ENCODE data around the gene GNAL.

GNAL gene

GRCh38 chr18:11658989-11659388 is 30.1 kb upstream of the GNAL start:
- H3K27ac ChIP-seq (ENCODE audit: low read depth, low read length): no peak overlapping the region
- TF ChIP-seq EZH2phosphoT487 (conservative IDR thresholded peaks at IDR 0.05; ENCODE audit: low read length): no peak
- TF ChIP-seq, protein P1, sequence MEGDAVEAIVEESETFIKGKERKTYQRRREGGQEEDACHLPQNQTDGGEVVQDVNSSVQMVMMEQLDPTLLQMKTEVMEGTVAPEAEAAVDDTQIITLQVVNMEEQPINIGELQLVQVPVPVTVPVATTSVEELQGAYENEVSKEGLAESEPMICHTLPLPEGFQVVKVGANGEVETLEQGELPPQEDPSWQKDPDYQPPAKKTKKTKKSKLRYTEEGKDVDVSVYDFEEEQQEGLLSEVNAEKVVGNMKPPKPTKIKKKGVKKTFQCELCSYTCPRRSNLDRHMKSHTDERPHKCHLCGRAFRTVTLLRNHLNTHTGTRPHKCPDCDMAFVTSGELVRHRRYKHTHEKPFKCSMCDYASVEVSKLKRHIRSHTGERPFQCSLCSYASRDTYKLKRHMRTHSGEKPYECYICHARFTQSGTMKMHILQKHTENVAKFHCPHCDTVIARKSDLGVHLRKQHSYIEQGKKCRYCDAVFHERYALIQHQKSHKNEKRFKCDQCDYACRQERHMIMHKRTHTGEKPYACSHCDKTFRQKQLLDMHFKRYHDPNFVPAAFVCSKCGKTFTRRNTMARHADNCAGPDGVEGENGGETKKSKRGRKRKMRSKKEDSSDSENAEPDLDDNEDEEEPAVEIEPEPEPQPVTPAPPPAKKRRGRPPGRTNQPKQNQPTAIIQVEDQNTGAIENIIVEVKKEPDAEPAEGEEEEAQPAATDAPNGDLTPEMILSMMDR (IDR thresholded peaks at IDR 0.05; ENCODE audit: insufficient read depth, low read length, poor library complexity, severe bottlenecking): no peak

DNA sequence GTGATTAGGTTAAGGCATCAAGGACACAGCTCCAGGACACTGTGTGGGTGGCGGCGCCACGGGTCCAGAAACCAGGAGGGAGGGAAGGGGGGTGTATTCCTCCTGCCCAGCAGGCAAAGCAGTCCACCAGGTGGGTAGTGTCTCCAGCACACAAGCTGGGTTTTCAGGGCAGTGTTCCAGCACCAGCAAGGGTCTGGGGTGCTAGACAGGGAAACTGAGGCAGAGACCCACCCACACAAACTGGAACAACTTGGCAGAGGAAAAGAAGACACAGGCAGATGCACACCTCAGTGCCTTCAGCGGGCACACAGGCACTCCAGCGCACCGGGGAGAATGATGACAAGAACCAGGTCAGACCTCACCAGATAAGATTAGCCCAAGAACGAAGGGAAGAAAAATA is 28.4 kb upstream of the GNAL start:
- no peak overlapping the region for H3K27ac ChIP-seq (ENCODE audit: low read depth, low read length)
- H3K4me3 ChIP-seq (ENCODE audit: insufficient read depth, low read length, poor library complexity, severe bottlenecking): no peak overlapping the region
- no peak overlapping the region for H3K4me2 ChIP-seq (ENCODE audit: low read depth, low read length, poor library complexity, severe bottlenecking)
- no peak for TF ChIP-seq EZH2phosphoT487 (conservative IDR thresholded peaks at IDR 0.05; ENCODE audit: low read length)
- TF ChIP-seq, protein P1 (IDR thresholded peaks at IDR 0.05; ENCODE audit: insufficient read depth, low read length, poor library complexity, severe bottlenecking): no peak
- no peaks in the 10 kb centered on the region for H3K36me3 ChIP-seq (ENCODE audit: low read length)
- no peaks in the 10 kb centered on the region for H3K9me2 ChIP-seq (replicated peaks; ENCODE audit: insufficient read depth, low read length)
- H3K27me3 ChIP-seq (ENCODE audit: low read length): no peaks in the 10 kb centered on the region
- H3F3A ChIP-seq (ENCODE audit: insufficient read depth): no peaks in the 10 kb centered on the region
- no peak overlapping the region for H3K9ac ChIP-seq (ENCODE audit: low read length)
- H3K9me3 ChIP-seq (ENCODE audit: insufficient read depth, low read length): no peaks in the 10 kb centered on the region
- no peak overlapping the region for H2AFZ ChIP-seq (ENCODE audit: low read depth, low read length, severe bottlenecking)
- H4K20me1 ChIP-seq (ENCODE audit: low read depth, low read length): no peaks in the 10 kb centered on the region
- no peaks in the 10 kb centered on the region for H3K79me2 ChIP-seq (ENCODE audit: insufficient read depth, low read length)

More at GRCh38 chr18:11658989-11659388, 30.1 kb upstream of the GNAL start:
- Histone ChIP-seq H4K20me1 (ENCODE audit: low read depth, low read length) (no peaks in the 10 kb centered on the region), H3F3A (ENCODE audit: insufficient read depth) (no peaks in the 10 kb centered on the region), H3K4me2 (ENCODE audit: low read depth, low read length, poor library complexity, severe bottlenecking) (no peak overlapping the region), H3K36me3 (ENCODE audit: low read length) (no peaks in the 10 kb centered on the region), H2AFZ (ENCODE audit: low read depth, low read length, severe bottlenecking) (no peak overlapping the region), H3K9ac (ENCODE audit: low read length) (no peak overlapping the region), H3K79me2 (ENCODE audit: insufficient read depth, low read length) (no peaks in the 10 kb centered on the region), H3K9me2 (replicated peaks; ENCODE audit: insufficient read depth, low read length) (no peaks in the 10 kb centered on the region), H3K9me3 (ENCODE audit: insufficient read depth, low read length) (no peaks in the 10 kb centered on the region), H3K4me3 (ENCODE audit: insufficient read depth, low read length, poor library complexity, severe bottlenecking) (no peak overlapping the region), H3K27me3 (ENCODE audit: low read length) (no peaks in the 10 kb centered on the region)

DNA sequence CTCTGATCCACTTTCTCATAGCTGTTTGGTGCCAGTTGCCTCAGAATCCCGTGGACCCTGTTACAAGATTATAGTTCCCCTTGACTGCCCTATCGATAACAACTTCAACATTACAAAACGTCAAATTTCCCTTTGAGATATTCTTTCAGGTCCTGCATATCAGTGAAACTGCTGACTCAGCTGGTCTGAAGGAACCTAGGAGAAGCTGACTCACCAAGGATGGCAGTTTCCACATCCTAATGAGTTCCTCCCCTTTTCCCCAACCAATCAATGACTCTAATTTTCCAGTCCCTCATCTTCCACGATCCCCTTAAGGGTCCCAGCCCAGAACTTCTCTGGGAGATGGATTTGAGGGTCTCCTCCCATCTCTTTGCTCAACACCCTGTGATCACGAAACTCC is 27.6 kb upstream of the GNAL start:
- Histone ChIP-seq H3K27ac (ENCODE audit: low read depth, low read length) (no peak overlapping the region), H4K20me1 (ENCODE audit: low read depth, low read length) (no peaks in the 10 kb centered on the region), H3K4me3 (ENCODE audit: insufficient read depth, low read length, poor library complexity, severe bottlenecking) (no peak overlapping the region), H3K79me2 (ENCODE audit: insufficient read depth, low read length) (no peaks in the 10 kb centered on the region), H3K27me3 (ENCODE audit: low read length) (no peaks in the 10 kb centered on the region), H3K36me3 (ENCODE audit: low read length) (no peaks in the 10 kb centered on the region), H3K4me2 (ENCODE audit: low read depth, low read length, poor library complexity, severe bottlenecking) (no peak overlapping the region), H3K9me3 (ENCODE audit: insufficient read depth, low read length) (no peaks in the 10 kb centered on the region), H3K9ac (ENCODE audit: low read length) (no peak overlapping the region), H3K9me2 (replicated peaks; ENCODE audit: insufficient read depth, low read length) (no peaks in the 10 kb centered on the region), H3F3A (ENCODE audit: insufficient read depth) (no peaks in the 10 kb centered on the region), H2AFZ (ENCODE audit: low read depth, low read length, severe bottlenecking) (no peak overlapping the region)
- TF ChIP-seq, protein P1 (IDR thresholded peaks at IDR 0.05; ENCODE audit: insufficient read depth, low read length, poor library complexity, severe bottlenecking): no peak
- no peak for TF ChIP-seq EZH2phosphoT487 (conservative IDR thresholded peaks at IDR 0.05; ENCODE audit: low read length)
